ENCODE results near the gene SFI1. TPM values are rescaled to one million over a fixed set of nuclear protein-coding genes. Genes with fewer than 3 reads are reported as not detected.

Gene SFI1
- total and polyA plus RNA-seq, 2 of the 8 experiments (the other 6 are each of a cell fraction or from before 2014, with no cell fraction given) = 10.4 to 30.1 TPM

GRCh38 chr22:31530823-31531195, 34.5 kb downstream of the SFI1 start:
- H3K23me2 ChIP-seq (ENCODE audit: low read depth, low read length) = no peaks in the 10 kb centered on the region
- H2BK5ac ChIP-seq (ENCODE audit: low read depth, low read length) = no peak overlapping the region
- no peaks in the 10 kb centered on the region for H3K4me1 ChIP-seq (replicated peaks in 1 of 4; ENCODE audit: control insufficient read depth in 3 of 4, insufficient read depth in 4 of 4, low read length in 3 of 4)
- DNase-seq (ENCODE audit: low read depth in 1 of 2, low spot score in 2 of 2) (no peak), FAIRE-seq (no peak)
- WGBS, 2 experiments (ENCODE audit: extremely low coverage in 1 of 2, insufficient coverage in 1 of 2, insufficient read length in 1 of 2, insufficient replicate concordance in 2 of 2, low coverage in 1 of 2, low lambda C conversion rate in 2 of 2, missing lambda C conversion rate in 1 of 2) = 95% methylated on average over 3 of the region's 3 CpGs; no CpG with 5 or more reads in 1 of the 2 experiments
- no peak overlapping the region for H2BK12ac ChIP-seq (ENCODE audit: low read depth, low read length)
- no peaks in the 10 kb centered on the region for H3K27me3 ChIP-seq (replicated peaks in 1 of 4; ENCODE audit: control insufficient read depth in 3 of 4, extremely low read depth in 1 of 4, insufficient read depth in 3 of 4, low read length in 3 of 4)
- no peak overlapping the region for H3K4ac ChIP-seq (replicated peaks; ENCODE audit: insufficient read length, low read depth, low read length)
- H2AK5ac ChIP-seq (ENCODE audit: low read depth, low read length) = no peak overlapping the region
- H3K36me3 ChIP-seq (ENCODE audit: control insufficient read depth in 2 of 4, insufficient read depth in 4 of 4, low read length in 3 of 4) = no peaks in the 10 kb centered on the region
- no peak overlapping the region for H3K18ac ChIP-seq (ENCODE audit: extremely low read depth, low read length)
- no peak overlapping the region for H4K5ac ChIP-seq (ENCODE audit: insufficient read length, low read depth, low read length)
- H3K9ac ChIP-seq (replicated peaks in 1 of 4; ENCODE audit: extremely low read depth in 1 of 4, low read depth in 3 of 4, low read length in 3 of 4) = no peak overlapping the region
- H2BK120ac ChIP-seq (replicated peaks; ENCODE audit: low read depth, low read length) = no peak overlapping the region
- ChIA-PET CTCF (ENCODE audit: partially characterized antibody) (interaction anchor here (0.7 to 1.5 kb wide), 3 partner anchors 8 to 26 kb away, joined by 3 to 4 read pairs (median 3); no protein-coding TSS in a partner anchor), POLR2A (ENCODE audit: partially characterized antibody) (interaction anchor here (0.7 to 0.8 kb wide), 2 partner anchors 13 to 87 kb away, joined by 4 read pairs; no protein-coding TSS in a partner anchor)
- no peak overlapping the region for H3K27ac ChIP-seq (ENCODE audit: low read depth, low read length)
- H4K20me1 ChIP-seq (replicated peaks in 1 of 2; ENCODE audit: control insufficient read depth in 1 of 2, insufficient read depth in 2 of 2, low read length in 2 of 2) = no peaks in the 10 kb centered on the region
- H2AFZ ChIP-seq (ENCODE audit: low read length) = no peak overlapping the region
- H3K4me2 ChIP-seq (ENCODE audit: insufficient read depth in 1 of 2, low read depth in 2 of 2, low read length in 2 of 2) = no peak overlapping the region
- H3K14ac ChIP-seq (ENCODE audit: insufficient read length) = no peak overlapping the region
- H3K79me1 ChIP-seq (ENCODE audit: low read depth, low read length) = no peaks in the 10 kb centered on the region
- no peak overlapping the region for H3K4me3 ChIP-seq (ENCODE audit: extremely low read depth in 1 of 4, insufficient read depth in 2 of 4, low read depth in 3 of 4, low read length in 4 of 4)
- no peak overlapping the region for H2BK20ac ChIP-seq (ENCODE audit: low read length)
- H3K9me3 ChIP-seq (ENCODE audit: insufficient read depth in 2 of 2, low read depth in 1 of 2, low read length in 1 of 2) = no peaks in the 10 kb centered on the region
- no peaks in the 10 kb centered on the region for H3K79me2 ChIP-seq (ENCODE audit: control insufficient read depth in 1 of 2, insufficient read depth in 2 of 2, low read length in 2 of 2)
- no peak overlapping the region for H4K91ac ChIP-seq (replicated peaks; ENCODE audit: insufficient read length, low read length)
- TF ChIP-seq BRCA1 (IDR thresholded peaks at IDR 0.05; ENCODE audit: low read depth, low read length) (no peak), BACH1 (IDR thresholded peaks at IDR 0.05; ENCODE audit: low read length) (no peak), RFX5 (IDR thresholded peaks at IDR 0.05; ENCODE audit: borderline replicate concordance, low read depth, low read length) (no peak)
- H3K23ac ChIP-seq (ENCODE audit: insufficient read length) = no peak overlapping the region
- H4K8ac ChIP-seq (ENCODE audit: extremely low read depth, insufficient read depth, low read length) = no peak overlapping the region
- no peak overlapping the region for H3K56ac ChIP-seq (replicated peaks; ENCODE audit: insufficient read length, low read depth, low read length)
- no peak overlapping the region for H2BK15ac ChIP-seq (ENCODE audit: low read length)
